ENCODE results near the gene GSKIP.

GSKIP gene

DNA sequence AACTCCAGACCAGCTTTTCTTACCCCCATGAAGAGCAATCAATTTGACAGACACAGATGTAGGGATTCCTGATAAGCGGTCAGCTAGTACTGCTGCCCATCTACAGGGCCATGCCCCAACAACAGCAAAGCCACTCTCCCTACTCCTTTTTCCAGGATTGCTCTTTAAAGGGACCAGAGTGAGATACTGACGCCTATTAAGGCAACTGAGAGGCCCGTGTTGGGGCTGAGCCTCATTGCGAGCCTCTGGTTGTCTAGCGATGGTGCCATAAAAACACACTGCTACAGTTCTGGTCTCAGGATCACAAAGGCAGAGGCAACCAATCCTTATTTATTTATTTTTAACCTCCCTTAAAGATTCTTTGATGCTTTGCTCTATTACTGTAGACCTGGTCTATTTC lies 59.7 kb downstream of the GSKIP start:
- no peak for DNase-seq

DNA sequence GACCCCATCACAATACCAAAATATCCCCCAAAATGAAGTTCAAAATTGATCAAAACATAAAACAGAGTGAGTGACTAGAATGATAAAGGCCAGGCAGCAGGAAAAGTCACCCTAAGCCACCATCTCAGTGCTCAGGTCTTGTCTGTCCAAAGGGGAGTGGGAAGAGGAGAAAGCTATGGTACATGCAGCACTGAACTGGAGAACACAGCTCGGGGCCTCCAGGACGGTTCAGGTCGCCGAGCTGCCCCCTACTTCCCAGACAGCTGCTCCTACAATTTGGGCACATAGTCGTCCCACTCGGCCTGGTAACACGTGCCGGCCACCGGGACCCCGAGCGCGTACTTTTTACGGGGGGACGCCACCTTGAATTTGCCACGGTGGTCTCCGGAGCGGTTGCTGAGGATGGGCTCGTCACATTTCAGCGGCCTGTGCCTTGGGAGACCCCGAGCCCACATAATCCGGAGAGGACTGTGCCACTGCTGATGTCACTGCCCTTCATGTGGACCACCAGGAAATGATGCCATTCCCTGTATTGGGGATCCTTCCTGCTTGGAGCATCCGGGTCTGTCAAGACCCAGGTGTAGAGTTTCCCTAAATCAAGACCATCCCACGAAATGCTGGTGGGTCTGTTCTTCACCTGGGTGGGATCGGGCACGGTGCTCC lies 60.3 kb downstream of the GSKIP start:
- no peak for DNase-seq

DNA sequence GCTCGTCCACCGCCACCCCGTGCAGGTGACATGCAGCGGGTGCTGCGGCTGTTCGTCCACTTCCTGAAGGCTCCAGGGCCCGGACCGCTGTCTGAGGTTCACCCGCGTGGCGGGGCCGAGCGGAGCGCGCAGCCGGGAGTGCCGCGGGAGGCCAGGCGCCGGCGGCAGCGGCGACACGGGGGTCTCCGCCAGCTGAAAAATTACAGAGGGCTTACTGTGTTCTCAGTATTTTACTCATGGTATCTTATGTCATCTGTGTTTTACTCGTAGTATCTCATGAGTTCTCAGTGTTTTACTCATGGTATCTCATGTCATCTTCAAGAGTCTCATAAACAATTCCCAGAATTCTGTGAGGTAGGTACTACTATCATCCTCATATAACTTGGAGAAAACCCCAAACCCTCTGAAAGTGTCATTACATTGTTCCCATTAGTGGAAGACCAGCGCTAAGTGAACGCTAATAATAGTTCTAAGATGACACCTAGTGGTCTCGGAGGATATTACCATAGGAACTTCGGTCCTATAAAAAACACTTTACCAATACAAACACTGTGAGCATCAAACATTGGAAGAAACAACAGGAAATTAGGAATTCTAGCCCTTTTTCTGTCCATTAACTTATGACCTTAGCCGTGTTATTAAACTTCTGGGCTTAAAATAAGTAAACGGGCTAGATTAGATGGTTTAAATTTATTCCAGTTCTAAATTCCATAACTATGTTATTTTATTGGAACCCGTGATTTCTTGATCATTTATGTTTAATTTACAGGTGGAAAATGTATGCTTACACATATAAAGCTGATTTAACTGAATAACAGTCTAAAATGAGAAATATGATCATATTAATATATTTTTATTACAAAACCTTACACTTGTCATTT lies 61.0 kb downstream of the GSKIP start:
- DNase-seq = peak; percentile 25

DNA sequence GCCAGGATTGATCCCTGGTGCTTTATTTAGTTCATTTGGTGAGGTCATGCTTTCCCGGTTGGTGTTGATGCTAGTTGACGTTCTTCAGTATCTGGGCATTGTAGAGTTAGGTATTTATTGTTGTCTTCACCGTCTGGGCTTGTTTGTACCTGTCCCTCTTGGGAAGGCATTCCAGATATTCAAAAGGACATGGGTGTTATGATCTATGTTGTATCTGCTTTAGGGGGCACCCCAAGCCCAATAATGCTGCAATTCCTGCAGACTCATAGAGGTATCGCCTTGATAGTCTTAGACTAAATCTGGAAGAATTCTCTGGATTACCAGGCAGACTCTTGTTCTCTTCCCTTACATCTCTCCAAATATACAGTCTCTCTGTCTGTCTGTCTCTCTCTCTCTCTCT lies 70.7 kb downstream of the GSKIP start:
- DNase-seq = no peak

Data from activated CD4-positive, alpha-beta T cell treated with anti-CD3 and anti-CD28 coated beads for 48 hours (primary cell).